ENCODE results near the gene FOXP1.

The FOXP1 gene

DNA sequence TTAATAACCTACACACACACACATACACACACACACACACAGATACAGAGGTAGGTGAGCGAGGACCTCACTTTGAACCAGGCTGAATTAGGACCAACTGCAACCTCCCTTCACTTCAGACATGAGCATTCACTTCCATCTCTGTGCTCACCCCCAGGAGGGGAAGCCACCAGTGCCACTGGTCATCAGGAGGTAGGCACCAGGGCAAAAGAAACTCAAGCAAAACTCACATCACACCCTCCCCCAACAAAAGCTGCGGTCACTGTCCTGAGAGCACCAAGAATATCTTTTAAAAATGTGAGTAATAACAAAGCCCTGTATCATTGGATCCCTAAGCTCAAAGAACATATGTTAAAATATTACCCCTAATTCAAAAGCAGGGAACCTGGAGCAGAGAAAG lies 8.1 kb downstream of the FOXP1 start:
- no peak for DNase-seq
- intact Hi-C loops (cut with DNase I), result no loop called here

DNA sequence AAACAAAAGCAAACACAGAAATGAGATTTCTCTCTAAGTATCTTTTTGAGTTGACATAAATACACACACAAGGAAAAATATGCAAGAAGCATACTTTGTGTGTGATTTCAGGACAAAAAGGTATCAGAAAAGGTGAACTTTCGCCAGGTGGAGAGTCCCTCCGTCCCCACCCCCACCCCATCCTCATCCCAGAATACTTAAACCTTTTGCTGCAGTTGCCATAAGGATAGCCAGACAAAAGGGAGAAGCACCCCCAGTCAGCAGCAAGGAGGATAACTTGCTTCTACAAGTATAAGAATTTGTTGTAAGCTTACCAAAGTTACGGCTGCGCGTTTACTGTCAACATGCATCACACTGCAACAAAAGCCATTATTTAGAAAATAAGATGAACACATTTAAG lies 10.3 kb downstream of the FOXP1 start:
- DNase-seq, result no peak
- intact Hi-C loops (cut with DNase I), result no loop called here

- intact Hi-C loops (cut with DNase I), result no loop called here
Observed at GRCh38 chr3:71570546-71570945, 13.0 kb downstream of the FOXP1 start.

DNA sequence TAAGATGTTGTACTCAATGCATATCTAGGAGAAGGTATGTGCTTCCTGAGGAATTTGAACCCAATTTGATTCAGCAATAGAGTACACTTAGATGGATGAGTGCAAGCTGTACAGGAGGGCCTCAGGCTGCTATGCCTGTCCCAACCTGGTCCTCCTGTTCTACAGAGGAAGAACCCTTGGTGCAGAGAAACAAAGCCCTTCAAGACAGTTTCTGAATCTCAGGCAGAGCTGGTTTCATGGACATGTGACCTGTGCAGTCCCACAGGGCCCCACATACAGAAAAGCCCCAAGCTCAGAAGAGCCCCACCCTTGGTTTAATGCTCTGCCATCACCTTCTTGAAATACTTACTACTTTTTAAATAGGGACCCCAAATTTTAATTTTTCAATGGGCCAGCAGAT lies 15.3 kb downstream of the FOXP1 start:
- no peak for DNase-seq
- intact Hi-C loops (cut with DNase I), result no loop called here

More at GRCh38 chr3:71570546-71570945, 13.0 kb downstream of the FOXP1 start:
- peak in 1 of 42 donors; percentile 41 for DNase-seq

GRCh38 chr3:71566776-71567175 lies 16.8 kb downstream of the FOXP1 start:
- intact Hi-C loops (cut with DNase I), result no loop called here
- peak in 9 of 42 donors; percentile 19 to 61 (median 44) for DNase-seq

DNA sequence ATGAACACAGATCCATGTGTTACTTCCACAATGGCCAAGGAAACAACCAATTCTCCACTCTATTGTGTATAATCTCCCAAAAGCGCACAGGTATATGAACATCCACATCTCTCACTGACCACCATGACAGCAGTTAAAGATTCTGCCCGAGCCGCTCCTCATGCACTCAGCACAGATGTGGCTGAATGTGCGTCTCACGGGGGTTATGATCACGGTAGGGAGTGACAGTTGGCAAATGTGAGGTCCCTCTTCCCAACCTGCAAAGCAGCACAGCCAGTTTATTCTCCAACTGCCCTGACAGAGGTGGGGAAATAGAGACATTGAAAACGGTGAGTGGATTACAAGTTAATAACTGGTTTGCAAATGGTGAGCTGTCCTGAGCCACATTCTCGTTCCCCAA lies 17.6 kb downstream of the FOXP1 start:
- intact Hi-C loops (cut with DNase I), result no loop called here
- no peak for DNase-seq

- intact Hi-C loops (cut with DNase I), result no loop called here
- DNase-seq, result no peak
Observed at GRCh38 chr3:71565316-71565715, 18.2 kb downstream of the FOXP1 start.

- intact Hi-C loops (cut with DNase I), result no loop called here
- DNase-seq, result no peak
Observed at GRCh38 chr3:71564361-71564760, 19.2 kb downstream of the FOXP1 start.

DNA sequence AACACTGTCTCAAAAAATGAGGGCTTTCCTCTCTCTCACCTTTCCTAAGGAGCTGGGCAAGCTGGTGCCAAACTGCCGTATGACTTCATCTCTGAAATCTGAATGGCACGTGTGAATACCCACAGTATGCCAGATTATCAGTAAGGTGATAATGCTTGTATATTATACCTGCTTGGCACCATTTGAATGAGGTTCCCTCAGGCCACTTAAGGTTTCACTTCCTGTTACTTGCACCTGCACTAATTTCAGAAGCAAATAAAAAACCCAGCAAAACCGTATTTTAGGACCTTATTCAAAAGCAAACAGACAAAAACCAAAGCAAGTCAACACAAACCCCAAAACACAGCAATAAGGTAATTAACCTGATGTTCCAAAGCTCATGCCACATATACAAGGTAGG lies 19.7 kb downstream of the FOXP1 start:
- intact Hi-C loops (cut with DNase I), result loop anchor here (2.0 kb wide), 1 partner anchor 17 kb away; no protein-coding TSS in a partner anchor
- DNase-seq, result no peak

GRCh38 chr3:71562938-71563337 lies 20.6 kb downstream of the FOXP1 start:
- no peak for DNase-seq
- intact Hi-C loops (cut with DNase I), result loop anchor here (2.0 kb wide), 1 partner anchor 16 kb away; no protein-coding TSS in a partner anchor

GRCh38 chr3:71560665-71561064 lies 22.9 kb downstream of the FOXP1 start:
- DNase-seq, result no peak
- intact Hi-C loops (cut with DNase I), result no loop called here

DNA sequence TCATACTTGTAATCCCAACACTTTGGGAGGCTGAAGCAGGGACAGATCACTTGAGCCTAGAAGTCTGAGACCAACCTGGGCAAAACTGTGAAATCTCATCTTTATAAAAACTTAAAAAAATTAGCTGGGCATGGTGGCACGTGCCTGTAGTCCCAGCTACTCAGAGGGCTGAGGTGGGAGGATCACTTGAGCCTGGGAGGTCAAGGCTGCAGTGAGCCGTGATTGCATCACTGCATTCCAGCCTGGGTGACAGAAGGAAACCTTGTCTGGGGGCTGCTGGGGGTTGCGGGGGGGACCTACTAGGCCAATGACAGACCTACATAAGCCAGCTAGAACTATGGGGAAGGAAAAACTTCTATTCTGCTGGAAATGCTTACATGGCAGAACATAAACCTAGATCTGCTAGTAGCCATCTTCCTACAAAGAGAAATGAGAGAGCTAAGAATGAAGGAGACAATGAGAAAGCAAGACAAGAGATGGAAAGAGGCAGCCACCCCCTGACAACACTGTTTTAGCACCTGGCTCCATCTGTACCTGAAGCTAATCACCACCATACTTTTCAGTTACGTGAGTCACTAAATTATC lies 23.9 kb downstream of the FOXP1 start:
- no peak for DNase-seq
- intact Hi-C loops (cut with DNase I), result no loop called here

DNA sequence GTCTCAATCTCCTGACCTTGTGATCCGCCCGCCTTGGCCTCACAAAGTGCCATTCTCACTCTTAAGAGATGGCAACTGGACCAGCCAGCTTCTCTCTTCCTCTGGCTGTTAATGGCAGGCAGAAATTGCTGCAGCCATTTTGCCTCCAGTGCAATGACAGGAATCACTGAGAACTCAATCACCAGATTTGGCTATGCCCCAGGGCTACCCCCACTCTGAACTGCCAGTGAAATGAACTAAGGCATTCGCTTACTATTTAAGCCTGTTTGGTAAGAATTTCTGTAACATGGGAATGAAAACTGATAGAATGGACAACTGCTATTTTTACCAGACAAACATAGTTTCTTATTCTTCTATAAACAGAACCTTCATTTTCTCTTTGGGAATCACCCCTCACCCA lies 24.5 kb downstream of the FOXP1 start:
- intact Hi-C loops (cut with DNase I), result no loop called here
- DNase-seq, result no peak

DNA sequence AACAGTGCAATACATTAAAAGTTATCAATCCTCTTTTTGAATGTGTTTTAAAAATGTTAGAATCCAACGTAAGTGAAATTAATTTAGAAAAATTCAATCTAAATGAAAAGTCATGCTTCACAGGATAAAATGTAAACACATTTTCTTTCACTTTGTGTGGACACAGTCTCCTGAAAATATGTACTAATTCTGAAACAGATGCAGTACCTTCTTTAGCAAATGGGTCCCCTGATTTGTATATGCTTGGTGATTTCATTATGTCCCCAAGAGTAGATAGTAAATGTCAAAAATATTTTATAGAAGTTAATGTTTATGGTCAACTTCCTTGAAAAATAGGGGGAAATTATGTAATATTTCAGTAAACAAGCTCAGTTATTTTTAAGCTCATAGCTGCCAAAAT lies 28.9 kb downstream of the FOXP1 start:
- intact Hi-C loops (cut with DNase I), result no loop called here
- no peak for DNase-seq

DNA sequence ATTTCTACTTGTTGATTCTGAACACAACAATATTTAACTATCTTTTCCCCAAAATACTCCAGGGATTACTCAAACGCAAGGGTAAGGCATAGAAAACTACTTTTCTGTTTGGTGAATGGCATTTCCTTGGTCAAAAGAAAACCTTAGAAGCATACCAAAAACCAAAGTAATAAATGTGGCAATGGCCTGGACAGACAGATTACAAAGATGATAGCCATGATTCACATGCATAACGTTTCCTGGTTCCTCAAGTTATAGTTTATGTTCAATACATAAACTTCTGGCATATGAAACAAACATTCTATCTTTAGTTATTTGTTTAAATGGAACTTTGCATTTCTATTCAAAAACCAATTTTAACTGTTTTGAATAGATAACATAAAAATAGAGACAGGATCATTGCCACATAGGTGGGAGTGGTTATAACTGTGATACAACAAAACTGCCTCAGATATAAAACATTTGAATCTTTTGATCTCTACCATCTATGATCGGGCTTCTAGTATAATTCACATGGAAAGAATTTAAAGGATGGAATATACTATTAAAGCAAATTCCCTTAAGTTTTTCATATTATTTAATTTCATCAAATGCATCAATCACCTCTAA lies 32.1 kb downstream of the FOXP1 start:
- intact Hi-C loops (cut with DNase I), result no loop called here

GRCh38 chr3:71549951-71550350 lies 33.6 kb downstream of the FOXP1 start:
- intact Hi-C loops (cut with DNase I), result no loop called here
- no peak for DNase-seq

More for the DNA sequence above, 32.1 kb downstream of the FOXP1 start:
- DNase-seq, result no peak

DNA sequence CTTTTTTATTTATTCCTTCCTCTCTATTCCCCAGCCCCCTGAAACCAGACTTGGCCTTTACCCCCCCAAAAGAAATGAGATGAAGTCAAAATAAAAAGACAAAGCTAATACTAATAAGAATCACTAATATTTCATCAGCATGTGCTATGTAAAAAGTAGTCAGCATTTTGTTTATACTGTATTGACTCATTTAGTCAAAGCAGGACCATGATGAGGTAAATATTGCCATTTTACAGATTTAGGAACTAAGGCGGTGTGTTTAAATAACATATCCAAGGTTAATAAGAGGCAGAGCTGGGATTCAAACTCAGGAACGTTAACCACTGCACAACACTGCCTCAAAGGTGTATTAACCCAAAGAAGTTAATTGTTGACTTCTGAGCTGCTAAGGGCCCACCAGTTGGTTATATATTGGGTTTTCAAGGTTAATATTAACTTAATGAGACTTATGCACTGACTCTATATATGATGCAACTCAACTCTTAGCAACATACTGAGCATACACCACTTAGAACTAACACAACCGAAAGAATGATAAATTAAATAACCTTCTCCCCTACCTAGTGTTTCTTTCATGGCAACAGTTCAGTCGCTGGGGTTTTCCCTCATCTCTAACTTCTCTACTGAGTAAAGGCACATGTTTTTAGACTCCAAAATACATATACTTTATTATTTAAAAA lies 34.7 kb downstream of the FOXP1 start:
- intact Hi-C loops (cut with DNase I), result no loop called here
- no peak for DNase-seq

DNA sequence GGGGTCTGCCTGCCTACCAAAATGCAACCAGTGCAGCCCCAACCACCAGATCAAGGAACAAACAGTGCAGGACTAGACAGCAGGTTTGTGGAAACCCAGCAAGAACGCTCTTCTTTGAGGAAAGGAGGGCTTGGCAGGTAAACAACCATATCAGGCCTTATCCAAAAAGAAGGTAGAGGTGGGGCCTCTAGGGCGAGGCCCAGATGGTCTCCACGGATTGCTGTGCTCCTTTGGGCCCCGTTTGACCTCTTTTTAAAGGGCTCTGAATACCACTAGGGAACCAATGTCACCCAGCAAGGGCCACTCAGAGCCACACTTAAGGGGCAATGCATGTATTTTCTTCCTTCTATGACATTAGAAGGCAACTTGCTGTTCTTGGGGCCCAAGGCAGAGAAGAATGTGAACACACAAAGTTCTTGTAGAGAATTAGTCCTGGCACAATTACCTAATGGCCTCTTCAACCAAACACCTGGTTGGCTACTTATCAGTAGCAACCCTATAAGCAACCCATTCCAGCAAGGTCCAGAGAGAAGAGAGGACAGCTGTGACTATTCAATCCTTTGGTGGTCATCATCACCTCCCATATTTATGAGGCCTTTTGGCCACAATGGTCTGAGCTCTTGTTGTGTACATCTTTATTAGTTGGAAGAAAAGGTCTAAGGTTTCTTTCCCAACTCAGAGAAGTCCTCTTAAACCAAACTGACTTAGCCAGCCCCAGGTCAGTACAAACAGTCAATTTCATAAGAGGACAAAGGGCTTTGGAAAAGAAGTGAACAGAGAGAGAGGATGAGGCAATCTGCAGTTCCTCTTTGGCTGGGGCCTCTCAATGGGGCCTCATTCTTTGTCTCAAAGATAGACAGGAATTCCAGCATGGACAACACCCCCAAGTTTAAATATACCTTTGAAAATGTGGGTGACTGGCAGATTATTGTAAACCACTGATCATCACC lies 36.0 kb downstream of the FOXP1 start:
- intact Hi-C loops (cut with DNase I), result loop anchor here (2.0 kb wide), 1 partner anchor 15 kb away; no protein-coding TSS in a partner anchor
- DNase-seq, result no peak

DNA sequence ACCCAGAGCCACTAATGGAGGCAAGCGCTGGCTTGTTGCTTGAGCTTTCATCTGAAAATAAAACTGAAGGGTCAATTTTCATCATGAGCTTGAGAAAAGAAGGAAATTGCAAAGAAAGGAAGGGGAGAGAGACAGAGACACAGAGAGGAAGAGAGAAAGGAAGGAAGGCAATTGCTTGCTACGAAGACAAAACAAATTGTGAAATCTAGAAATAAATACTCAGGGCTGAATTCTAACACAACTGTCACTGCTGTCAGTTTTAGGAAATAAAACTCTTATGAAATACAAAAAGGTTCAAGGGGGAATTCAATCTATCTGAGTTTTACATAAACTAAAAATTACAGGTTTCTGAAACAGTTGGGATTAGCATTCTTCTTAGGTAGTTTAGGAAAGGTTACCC lies 36.7 kb downstream of the FOXP1 start:
- intact Hi-C loops (cut with DNase I), result loop anchor here (2.0 kb wide), 1 partner anchor 16 kb away; no protein-coding TSS in a partner anchor
- DNase-seq, result no peak

Measured in head of caudate nucleus (tissue), 42 donors.